Right renal pelvis (tissue), 4 donors: ENCODE data around the gene CDH13. TPM values are rescaled to one million over a fixed set of nuclear protein-coding genes. Genes with fewer than 3 reads are reported as not detected.

Experiments
- DNase-seq, 4 donors: peaks; one replicate each; pipeline ENCODE4 v3.0.0-alpha.2; 2013; ENCODE audit warnings: low read depth in 4 of 4, low spot score in 3 of 4, missing footprints in 1 of 4
- polyA plus RNA-seq, 4 donors: library from polyadenylated mRNA; unstranded; fragments of 120-200 nt; gene quantifications; one replicate each; pipeline ENCODE4 v1.2.1, GENCODE V29; 2013; ENCODE audit not compliant: insufficient read length in 4 of 4

CDH13 gene
- polyA plus RNA-seq, 4 donors: 10.1 to 16.5 (median 13.4) TPM

- DNase-seq: no peak
Observed at GRCh38 chr16:82979406-82980111, 352.8 kb downstream of the CDH13 start.

- DNase-seq: no peak
Observed at GRCh38 chr16:82980810-82981209, 354.0 kb downstream of the CDH13 start.

- no peak for DNase-seq
Observed at GRCh38 chr16:82987767-82988166, 361.0 kb downstream of the CDH13 start.

GRCh38 chr16:82990155-82990554 lies 363.4 kb downstream of the CDH13 start:
- no peak for DNase-seq

GRCh38 chr16:82991410-82991809 lies 364.6 kb downstream of the CDH13 start:
- DNase-seq: no peak

- no peak for DNase-seq
Observed at GRCh38 chr16:82991966-82992675, 365.4 kb downstream of the CDH13 start.

- no peak for DNase-seq
Observed at GRCh38 chr16:82992786-82993185, 366.0 kb downstream of the CDH13 start.

- DNase-seq: no peak
Observed at GRCh38 chr16:82993415-82993814, 366.6 kb downstream of the CDH13 start.

GRCh38 chr16:82993926-82994325 lies 367.2 kb downstream of the CDH13 start:
- DNase-seq: no peak

- DNase-seq: no peak
Observed at GRCh38 chr16:82995286-82995923, 368.6 kb downstream of the CDH13 start.

- DNase-seq: peak in 1 of 4 donors; percentile 15
Observed at GRCh38 chr16:82995924-82996441, 369.2 kb downstream of the CDH13 start.

- no peak for DNase-seq
Observed at GRCh38 chr16:82996814-82997213, 370.0 kb downstream of the CDH13 start.

- DNase-seq: no peak
Observed at GRCh38 chr16:82999711-83000110, 372.9 kb downstream of the CDH13 start.

GRCh38 chr16:83002351-83003334 lies 375.9 kb downstream of the CDH13 start:
- DNase-seq: no peak

- no peak for DNase-seq
Observed at GRCh38 chr16:83004868-83005652, 378.3 kb downstream of the CDH13 start.

GRCh38 chr16:83005653-83006160 lies 378.9 kb downstream of the CDH13 start:
- DNase-seq: no peak

- no peak for DNase-seq
Observed at GRCh38 chr16:83010776-83011720, 384.3 kb downstream of the CDH13 start.

- DNase-seq: no peak
Observed at GRCh38 chr16:83011939-83012338, 385.2 kb downstream of the CDH13 start.
